ENCODE measurements around the gene SLC44A5. TPM values are rescaled to one million over a fixed set of nuclear protein-coding genes. Genes with fewer than 3 reads are reported as not detected.

SLC44A5 gene
- total RNA-seq, 1 donor from 2014 or later = 1.2 TPM

DNA sequence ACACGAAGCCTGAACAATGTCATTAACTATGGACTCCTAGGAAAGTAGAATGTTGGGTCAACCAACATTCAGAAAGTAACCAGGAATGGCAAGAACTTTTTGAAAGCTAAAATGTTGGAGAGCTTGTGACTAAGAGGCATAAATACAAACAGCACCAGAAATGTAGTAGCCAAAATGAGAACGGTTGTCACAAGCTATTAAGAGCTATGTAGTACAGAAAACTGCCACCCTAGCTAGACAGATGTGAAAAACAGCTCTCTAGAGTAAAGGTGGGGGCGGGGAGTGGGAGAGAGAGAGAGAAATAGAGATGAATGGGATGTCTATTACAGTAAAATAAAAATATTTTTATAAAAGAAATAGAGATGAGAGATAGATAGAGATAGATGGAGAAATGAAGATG lies 35.1 kb downstream of the SLC44A5 start:
- H3K36me3 ChIP-seq = no peaks in the 10 kb centered on the region
- H3K9me3 ChIP-seq = no peaks in the 10 kb centered on the region
- H3K27ac ChIP-seq = no peak overlapping the region
- no peaks in the 10 kb centered on the region for H3K27me3 ChIP-seq
- no peaks in the 10 kb centered on the region for H3K4me1 ChIP-seq
- no peak overlapping the region for H3K4me3 ChIP-seq
- intact Hi-C loops (cut with DNase I) = no loop called here
- DNase-seq (ENCODE audit: extremely low spot score in 2 of 2) = no peak
- TF ChIP-seq, protein P1, sequence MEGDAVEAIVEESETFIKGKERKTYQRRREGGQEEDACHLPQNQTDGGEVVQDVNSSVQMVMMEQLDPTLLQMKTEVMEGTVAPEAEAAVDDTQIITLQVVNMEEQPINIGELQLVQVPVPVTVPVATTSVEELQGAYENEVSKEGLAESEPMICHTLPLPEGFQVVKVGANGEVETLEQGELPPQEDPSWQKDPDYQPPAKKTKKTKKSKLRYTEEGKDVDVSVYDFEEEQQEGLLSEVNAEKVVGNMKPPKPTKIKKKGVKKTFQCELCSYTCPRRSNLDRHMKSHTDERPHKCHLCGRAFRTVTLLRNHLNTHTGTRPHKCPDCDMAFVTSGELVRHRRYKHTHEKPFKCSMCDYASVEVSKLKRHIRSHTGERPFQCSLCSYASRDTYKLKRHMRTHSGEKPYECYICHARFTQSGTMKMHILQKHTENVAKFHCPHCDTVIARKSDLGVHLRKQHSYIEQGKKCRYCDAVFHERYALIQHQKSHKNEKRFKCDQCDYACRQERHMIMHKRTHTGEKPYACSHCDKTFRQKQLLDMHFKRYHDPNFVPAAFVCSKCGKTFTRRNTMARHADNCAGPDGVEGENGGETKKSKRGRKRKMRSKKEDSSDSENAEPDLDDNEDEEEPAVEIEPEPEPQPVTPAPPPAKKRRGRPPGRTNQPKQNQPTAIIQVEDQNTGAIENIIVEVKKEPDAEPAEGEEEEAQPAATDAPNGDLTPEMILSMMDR (IDR thresholded peaks at IDR 0.05) = no peak
- TF ChIP-seq POLR2A (IDR thresholded peaks at IDR 0.05) = no peak
- TF ChIP-seq POLR2AphosphoS5 (IDR thresholded peaks at IDR 0.05; ENCODE audit: insufficient read depth in 1 of 2, low read depth in 1 of 2) = no peak

DNA sequence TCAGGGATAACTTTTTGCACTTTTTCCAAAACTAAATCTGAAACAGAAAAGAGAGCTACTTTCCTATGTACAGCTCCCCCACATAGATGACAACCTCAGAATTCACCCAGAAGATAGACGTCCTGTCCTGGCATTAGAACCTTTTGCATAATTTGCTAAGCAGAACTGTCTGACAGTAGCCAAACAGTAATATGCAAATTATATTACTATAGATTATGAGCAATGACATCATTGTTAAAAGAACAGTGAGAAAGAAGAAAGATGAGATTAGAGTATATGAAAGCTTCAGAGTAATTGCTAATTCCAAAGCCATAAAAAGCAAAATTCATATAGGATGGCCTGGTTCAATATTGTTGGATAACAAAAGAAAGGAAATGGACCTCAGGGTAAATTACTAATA lies 43.7 kb downstream of the SLC44A5 start:
- H3K36me3 ChIP-seq = no peaks in the 10 kb centered on the region
- TF ChIP-seq POLR2A (IDR thresholded peaks at IDR 0.05) (no peak), POLR2AphosphoS5 (IDR thresholded peaks at IDR 0.05; ENCODE audit: insufficient read depth in 1 of 2, low read depth in 1 of 2) (no peak)
- TF ChIP-seq, protein P1 (IDR thresholded peaks at IDR 0.05) = no peak
- no peak overlapping the region for H3K27ac ChIP-seq
- no peaks in the 10 kb centered on the region for H3K9me3 ChIP-seq
- H3K4me1 ChIP-seq = no peaks in the 10 kb centered on the region
- no peak overlapping the region for H3K4me3 ChIP-seq
- intact Hi-C loops (cut with DNase I) = no loop called here
- no peak for DNase-seq (ENCODE audit: extremely low spot score in 2 of 2)
- H3K27me3 ChIP-seq = no peaks in the 10 kb centered on the region

DNA sequence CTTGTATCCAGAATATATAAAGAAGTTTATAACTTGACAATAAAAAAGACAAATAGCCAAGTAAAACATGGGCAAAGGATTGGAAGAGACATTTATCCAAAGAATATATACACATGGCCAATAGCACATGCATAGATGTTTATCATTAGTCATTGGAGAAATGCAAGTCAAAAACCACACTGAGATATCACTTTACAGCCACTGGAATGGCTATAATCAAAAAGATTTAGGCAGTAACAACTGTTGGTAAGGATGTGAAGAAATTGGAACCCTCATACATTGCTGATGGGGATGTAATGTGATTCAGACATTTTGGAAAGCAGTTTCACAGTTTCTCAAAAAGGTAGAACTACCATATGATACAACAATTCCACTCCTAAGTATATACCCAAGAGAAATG lies 51.1 kb downstream of the SLC44A5 start:
- H3K9me3 ChIP-seq = no peaks in the 10 kb centered on the region
- intact Hi-C loops (cut with DNase I) = no loop called here
- no peak for TF ChIP-seq POLR2A (IDR thresholded peaks at IDR 0.05)
- no peak for TF ChIP-seq POLR2AphosphoS5 (IDR thresholded peaks at IDR 0.05; ENCODE audit: insufficient read depth in 1 of 2, low read depth in 1 of 2)
- TF ChIP-seq, protein P1 (IDR thresholded peaks at IDR 0.05) = no peak
- H3K27me3 ChIP-seq = no peaks in the 10 kb centered on the region
- DNase-seq (ENCODE audit: extremely low spot score in 2 of 2) = no peak
- no peak overlapping the region for H3K27ac ChIP-seq
- no peaks in the 10 kb centered on the region for H3K36me3 ChIP-seq
- H3K4me3 ChIP-seq = no peak overlapping the region
- no peaks in the 10 kb centered on the region for H3K4me1 ChIP-seq

DNA sequence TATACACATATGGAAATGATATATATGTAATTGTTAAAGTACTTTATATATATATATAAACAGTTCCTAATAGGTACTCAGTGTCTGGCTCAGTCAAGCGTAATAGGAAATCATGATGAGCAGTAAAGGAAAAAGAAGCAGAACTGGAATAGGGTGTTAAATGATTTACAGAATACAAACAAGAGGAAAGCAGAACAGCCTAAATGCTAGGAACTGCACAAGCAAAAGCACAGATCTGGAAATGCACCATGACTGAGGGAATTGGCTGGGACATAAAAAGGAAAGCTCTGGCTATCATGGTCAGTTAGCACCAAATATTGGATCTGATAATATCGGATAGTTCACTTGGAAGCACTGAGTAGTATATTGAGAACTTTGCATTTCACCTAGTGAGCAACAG lies 51.8 kb downstream of the SLC44A5 start:
- TF ChIP-seq, protein P1 (IDR thresholded peaks at IDR 0.05) = no peak
- TF ChIP-seq POLR2AphosphoS5 (IDR thresholded peaks at IDR 0.05; ENCODE audit: insufficient read depth in 1 of 2, low read depth in 1 of 2) (no peak), POLR2A (IDR thresholded peaks at IDR 0.05) (no peak)
- no peak overlapping the region for H3K27ac ChIP-seq
- H3K9me3 ChIP-seq = no peaks in the 10 kb centered on the region
- intact Hi-C loops (cut with DNase I) = no loop called here
- H3K4me1 ChIP-seq = no peaks in the 10 kb centered on the region
- no peak for DNase-seq (ENCODE audit: extremely low spot score in 2 of 2)
- H3K4me3 ChIP-seq = no peak overlapping the region
- H3K27me3 ChIP-seq = no peaks in the 10 kb centered on the region
- H3K36me3 ChIP-seq = no peaks in the 10 kb centered on the region

DNA sequence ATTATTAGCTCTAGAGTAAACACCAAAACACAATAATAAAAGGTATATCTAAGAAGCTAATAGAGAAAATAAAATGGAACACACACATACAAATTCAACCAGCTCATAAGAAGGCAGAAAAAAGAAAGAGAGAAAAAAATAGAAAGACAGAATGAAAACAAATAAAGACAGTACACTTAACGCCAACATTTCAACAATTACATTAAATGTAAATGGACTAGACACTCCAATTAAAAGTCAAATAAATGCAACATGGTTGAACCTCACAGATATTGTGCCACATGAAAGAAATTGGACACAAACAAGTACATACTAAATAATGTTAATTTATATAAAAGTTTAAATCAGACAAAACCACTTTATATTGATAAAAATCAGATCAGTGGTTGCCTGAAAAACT lies 56.0 kb downstream of the SLC44A5 start:
- H3K36me3 ChIP-seq = no peaks in the 10 kb centered on the region
- no peak overlapping the region for H3K27ac ChIP-seq
- TF ChIP-seq, protein P1 (IDR thresholded peaks at IDR 0.05) = no peak
- TF ChIP-seq POLR2AphosphoS5 (IDR thresholded peaks at IDR 0.05; ENCODE audit: insufficient read depth in 1 of 2, low read depth in 1 of 2) = no peak
- TF ChIP-seq POLR2A (IDR thresholded peaks at IDR 0.05) = no peak
- H3K4me1 ChIP-seq = no peaks in the 10 kb centered on the region
- intact Hi-C loops (cut with DNase I) = no loop called here
- no peaks in the 10 kb centered on the region for H3K9me3 ChIP-seq
- DNase-seq (ENCODE audit: extremely low spot score in 2 of 2) = no peak
- H3K4me3 ChIP-seq = no peak overlapping the region
- H3K27me3 ChIP-seq = no peaks in the 10 kb centered on the region
